Type B pancreatic cell (in vitro differentiated cells): ENCODE results near the gene URB1. TPM values are rescaled to one million over a fixed set of nuclear protein-coding genes. Genes with fewer than 3 reads are reported as not detected.

ENCODE experiments used
- DNase-seq: peaks from one replicate; pipeline ENCODE4 v3.0.0; 2021; ENCODE audit warnings: mixed read lengths; ENCODE audit not compliant: unreplicated experiment; ENCODE audit errors: extremely low spot score
- H3K27ac Mint-ChIP-seq: 2 replicates; pipeline ENCODE4 v1.8.0; 2021; ENCODE audit warnings: mild to moderate bottlenecking, mixed read lengths
- H3K27me3 Mint-ChIP-seq: 2 replicates; pipeline ENCODE4 v1.8.0; 2021; ENCODE audit warnings: mixed read lengths
- H3K36me3 Mint-ChIP-seq: 2 replicates; pipeline ENCODE4 v1.8.0; 2021; ENCODE audit warnings: mixed read lengths
- H3K4me1 Mint-ChIP-seq: one replicate; pipeline ENCODE4 v1.8.0; 2021; ENCODE audit warnings: mixed read lengths; ENCODE audit not compliant: unreplicated experiment
- H3K4me3 Mint-ChIP-seq: 2 replicates; pipeline ENCODE4 v1.8.0; 2021; ENCODE audit warnings: mild to moderate bottlenecking, mixed read lengths
- H3K9me3 Mint-ChIP-seq: 2 replicates; pipeline ENCODE4 v1.8.0; 2021; ENCODE audit warnings: mixed read lengths
- CTCF ChIP-seq: fragments of 200-600 bp; sonication (generic); conservative IDR thresholded peaks from 2 replicates; pipeline ENCODE4 v1.5.0; 2021; ENCODE audit warnings: antibody characterized with exemption, mild to moderate bottlenecking
- total RNA-seq: library from RNA; stranded (reverse); gene quantifications from 2 replicates; pipeline ENCODE4 v1.2.1, GENCODE V29; 2021; ENCODE audit warnings: low replicate concordance

URB1 gene
- total RNA-seq, 1 donor from 2014 or later: 19.9 TPM

DNA sequence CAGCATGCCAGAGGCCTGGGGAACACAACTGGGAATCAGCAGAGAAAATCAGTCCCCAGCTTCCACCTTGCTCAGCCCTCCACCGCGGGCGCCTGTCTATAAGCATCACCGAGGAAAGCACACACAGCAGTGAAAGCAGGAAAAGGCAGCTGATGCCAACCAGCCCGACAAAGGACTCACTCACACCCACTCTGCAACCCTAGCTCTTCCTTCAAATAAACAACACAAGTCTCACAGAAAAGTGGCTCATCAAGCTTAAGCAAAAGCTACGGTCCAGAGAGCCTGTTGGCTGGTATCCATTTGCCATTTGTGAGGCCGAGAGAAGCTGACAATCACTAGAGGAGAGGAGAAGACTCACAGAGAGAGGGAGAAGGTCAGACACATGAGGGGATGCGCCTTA is 67.1 kb downstream of the URB1 start:
- peaks cover 40% of the 10 kb centered on the region for H3K36me3 Mint-ChIP-seq

DNA sequence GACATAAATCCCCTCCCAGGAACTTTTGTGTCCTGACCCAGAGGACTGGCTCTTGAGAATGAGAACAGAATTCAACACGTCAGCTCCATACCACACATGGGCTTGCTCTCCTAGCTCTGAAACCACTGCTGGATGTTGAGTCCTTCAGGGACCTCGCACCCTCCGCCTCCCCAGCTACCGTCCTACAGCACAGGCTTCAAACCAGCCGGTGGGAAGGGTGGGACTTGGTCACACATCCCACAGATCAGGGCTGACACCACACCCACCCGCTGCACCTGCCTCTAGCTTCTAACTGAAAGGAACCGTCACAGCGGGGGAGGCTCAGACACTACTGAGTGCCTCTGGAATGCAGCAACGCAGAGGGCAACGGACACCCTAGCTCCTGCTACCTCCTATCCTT is 70.1 kb downstream of the URB1 start:
- no peaks in the 10 kb centered on the region for H3K9me3 Mint-ChIP-seq
- H3K4me1 Mint-ChIP-seq: no peaks in the 10 kb centered on the region
- H3K36me3 Mint-ChIP-seq: peaks cover 36% of the 10 kb centered on the region
- H3K27me3 Mint-ChIP-seq: no peaks in the 10 kb centered on the region
- no peak for DNase-seq
- no peak overlapping the region for H3K27ac Mint-ChIP-seq
- no peak overlapping the region for H3K4me3 Mint-ChIP-seq
- no peak for TF ChIP-seq CTCF

More for the DNA sequence above, 67.1 kb downstream of the URB1 start:
- no peaks in the 10 kb centered on the region for H3K27me3 Mint-ChIP-seq
- no peaks in the 10 kb centered on the region for H3K9me3 Mint-ChIP-seq
- H3K27ac Mint-ChIP-seq: no peak overlapping the region
- no peak for TF ChIP-seq CTCF
- no peak for DNase-seq
- no peak overlapping the region for H3K4me3 Mint-ChIP-seq
- peaks cover 14% of the 10 kb centered on the region for H3K4me1 Mint-ChIP-seq

DNA sequence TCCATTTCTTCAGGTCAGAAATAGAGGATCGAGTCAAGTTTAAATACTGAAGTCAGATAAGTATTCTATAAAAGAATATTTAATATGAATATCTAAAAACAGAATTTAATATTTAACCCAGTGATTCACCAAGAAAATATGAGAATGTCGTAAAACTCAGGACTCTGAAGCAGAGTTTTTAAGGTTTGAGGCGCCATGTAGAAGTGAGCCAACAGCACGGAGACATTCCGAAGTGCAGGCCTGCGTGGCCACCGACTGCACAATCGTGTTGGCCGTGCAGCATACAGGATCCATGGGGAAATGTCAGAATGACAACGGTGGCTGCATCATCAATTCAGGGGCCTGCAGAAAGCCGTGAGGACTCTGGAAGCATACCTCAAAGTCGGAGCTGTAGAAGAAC is 70.7 kb downstream of the URB1 start:
- H3K4me1 Mint-ChIP-seq: no peaks in the 10 kb centered on the region
- H3K4me3 Mint-ChIP-seq: no peak overlapping the region
- no peaks in the 10 kb centered on the region for H3K27me3 Mint-ChIP-seq
- H3K36me3 Mint-ChIP-seq: peaks cover 32% of the 10 kb centered on the region
- no peak for TF ChIP-seq CTCF
- H3K27ac Mint-ChIP-seq: no peak overlapping the region
- no peaks in the 10 kb centered on the region for H3K9me3 Mint-ChIP-seq
- no peak for DNase-seq

- no peak for DNase-seq
- H3K4me3 Mint-ChIP-seq: no peak overlapping the region
- TF ChIP-seq CTCF: no peak
- H3K36me3 Mint-ChIP-seq: peaks cover 28% of the 10 kb centered on the region
- no peak overlapping the region for H3K27ac Mint-ChIP-seq
- no peaks in the 10 kb centered on the region for H3K27me3 Mint-ChIP-seq
- H3K4me1 Mint-ChIP-seq: no peaks in the 10 kb centered on the region
- no peaks in the 10 kb centered on the region for H3K9me3 Mint-ChIP-seq
Observed at GRCh38 chr21:32321480-32321879, 71.3 kb downstream of the URB1 start.

GRCh38 chr21:32320726-32321125 is 72.1 kb downstream of the URB1 start:
- TF ChIP-seq CTCF: no peak
- Mint-ChIP-seq H3K36me3 (peaks cover 27% of the 10 kb centered on the region), H3K27ac (no peak overlapping the region), H3K9me3 (no peaks in the 10 kb centered on the region), H3K4me1 (no peaks in the 10 kb centered on the region), H3K4me3 (no peak overlapping the region), H3K27me3 (no peaks in the 10 kb centered on the region)
- DNase-seq: no peak

DNA sequence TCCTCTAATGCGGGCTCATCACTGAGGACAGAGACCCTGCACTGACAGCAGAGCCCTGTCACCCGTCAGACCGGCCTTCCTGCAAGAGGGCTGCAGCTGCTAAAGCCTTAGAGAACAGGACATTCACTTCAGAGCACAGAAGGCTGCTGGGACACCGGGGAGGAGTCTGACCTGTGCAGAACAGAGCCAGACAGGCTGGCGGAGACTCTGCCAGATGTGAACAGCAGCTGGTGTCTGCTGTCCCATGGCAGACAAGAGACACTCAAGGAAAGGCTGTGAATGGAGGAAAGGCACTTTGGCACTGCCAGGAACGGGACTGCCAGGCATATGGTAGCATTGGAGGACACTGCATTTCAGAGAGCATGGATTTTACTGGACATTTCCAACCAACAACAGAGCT is 72.8 kb downstream of the URB1 start:
- TF ChIP-seq CTCF: no peak

More for the DNA sequence above, 72.8 kb downstream of the URB1 start:
- Mint-ChIP-seq H3K4me1 (no peaks in the 10 kb centered on the region), H3K9me3 (no peaks in the 10 kb centered on the region), H3K27me3 (no peaks in the 10 kb centered on the region), H3K4me3 (no peak overlapping the region), H3K36me3 (peaks cover 22% of the 10 kb centered on the region), H3K27ac (no peak overlapping the region)
- DNase-seq: no peak
